GM10266 (cell line): ENCODE measurements around the gene ACVRL1.

Experiments used
- DNase-seq: peaks from one replicate; pipeline ENCODE4 v3.0.0; 2012; ENCODE audit errors: extremely low spot score
- CTCF ChIP-seq: IDR thresholded peaks from 2 replicates; pipeline ENCODE4 v1.5.1; 2012; ENCODE audit warnings: mild to moderate bottlenecking, low read depth; ENCODE audit not compliant: control insufficient read depth, insufficient read depth; ENCODE audit errors: missing control alignments

Gene ACVRL1

GRCh38 chr12:51926064-51926632, 18.8 kb downstream of the ACVRL1 start:
- no peak for DNase-seq
- no peak for TF ChIP-seq CTCF

- TF ChIP-seq CTCF = peak; percentile 43
- no peak for DNase-seq
Observed at GRCh38 chr12:51926718-51927117, 19.4 kb downstream of the ACVRL1 start.

- no peak for DNase-seq
- no peak for TF ChIP-seq CTCF
Observed at GRCh38 chr12:51932218-51933076, 25.1 kb downstream of the ACVRL1 start.

DNA sequence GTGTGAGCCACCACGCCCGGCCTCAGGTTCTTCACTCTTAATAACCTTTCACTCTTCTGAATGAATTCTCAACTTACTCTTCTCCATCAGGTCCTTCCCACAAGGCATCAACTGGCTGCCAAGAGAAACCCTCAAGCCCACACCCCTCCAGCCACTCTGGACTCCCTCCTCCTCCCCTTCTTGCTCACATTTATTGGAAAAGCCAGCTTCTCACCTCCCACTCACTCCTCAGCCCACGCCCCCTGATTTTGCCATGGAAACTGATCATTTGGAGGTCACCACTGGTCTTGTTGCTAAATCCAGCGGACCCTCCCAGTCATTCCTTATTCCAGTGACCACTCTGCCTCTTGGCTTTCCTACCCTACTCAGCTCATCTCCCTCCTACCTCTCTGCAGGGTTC, 26.8 kb downstream of the ACVRL1 start:
- TF ChIP-seq CTCF = no peak
- DNase-seq = no peak

DNA sequence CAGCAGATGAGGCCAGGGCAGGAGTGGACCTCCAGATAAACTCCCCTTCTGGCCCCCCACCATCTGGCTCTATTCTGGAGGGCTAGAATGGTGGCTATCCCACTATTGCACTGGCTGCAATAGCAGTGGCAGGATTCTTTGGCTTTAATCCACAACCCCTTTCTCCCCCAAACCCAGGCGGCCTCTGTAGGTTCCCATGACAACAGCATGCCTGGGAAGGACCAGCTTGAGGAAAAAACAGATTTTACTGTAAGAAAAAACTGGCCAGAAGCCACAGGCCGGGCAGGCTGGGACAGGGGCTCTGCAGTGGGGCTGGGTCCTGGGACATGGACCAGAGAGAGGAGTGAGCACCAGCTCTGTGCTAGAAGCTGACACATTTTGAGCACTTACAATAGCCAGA, 30.6 kb downstream of the ACVRL1 start:
- TF ChIP-seq CTCF = no peak
- no peak for DNase-seq

DNA sequence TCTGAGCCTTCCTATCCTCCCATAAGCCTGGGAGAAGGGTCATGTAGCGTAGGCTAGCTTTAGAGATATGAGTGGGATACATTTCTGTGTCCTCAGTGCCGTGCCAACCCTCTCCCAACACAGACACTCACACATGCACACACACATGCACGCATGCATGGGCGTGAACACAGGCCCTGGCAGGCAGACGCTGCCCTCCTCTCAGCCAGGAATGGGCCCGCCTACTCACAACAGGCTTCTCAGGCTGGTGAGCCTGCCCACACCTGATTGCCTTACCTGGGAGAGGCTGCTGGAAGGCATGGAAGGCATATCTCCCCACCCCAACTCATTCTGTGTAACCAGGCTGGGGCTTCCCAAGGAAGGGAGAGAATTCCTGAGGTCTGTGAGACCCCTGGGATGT, 31.4 kb downstream of the ACVRL1 start:
- TF ChIP-seq CTCF = no peak
- DNase-seq = no peak

GRCh38 chr12:51941011-51941581, 33.8 kb downstream of the ACVRL1 start:
- TF ChIP-seq CTCF = no peak

More at GRCh38 chr12:51941011-51941581, 33.8 kb downstream of the ACVRL1 start:
- DNase-seq = no peak
